Thoracic aorta (tissue), 2 donors: ENCODE measurements around the gene ERGIC1. TPM values are rescaled to one million over a fixed set of nuclear protein-coding genes. Genes with fewer than 3 reads are reported as not detected.
A peak's percentile ranks its signal among the peaks of the same experiment; 100 is the strongest.

Source experiments
- ATAC-seq: fragments of 150-250 bp; one replicate; pipeline ENCODE4 v1.8.0; 2017; ENCODE audit warnings: low read depth; ENCODE audit not compliant: insufficient number of reproducible peaks, low FRiP score
- DNase-seq: peaks from one replicate; pipeline ENCODE4 v3.0.0-alpha.2; 2020; ENCODE audit warnings: low spot score
- H3K27ac ChIP-seq, 2 donors: fragments of 200-600 bp; sonication (generic); 1 replicate in 1 of 2; 2 replicates in 1 of 2; pipeline ENCODE4 v1.5.1; 2016; ENCODE audit warnings: mild to moderate bottlenecking in 2 of 2, moderate library complexity in 2 of 2
- H3K27me3 ChIP-seq: fragments of 200-600 bp; sonication (generic); replicated peaks from 2 replicates; pipeline ENCODE4 v1.6.0; 2016; ENCODE audit warnings: mild to moderate bottlenecking; ENCODE audit not compliant: insufficient read depth
- H3K36me3 ChIP-seq: fragments of 200-600 bp; sonication (generic); one replicate; pipeline ENCODE4 v1.5.1; 2016
- H3K4me1 ChIP-seq, 2 donors: fragments of 200-600 bp; sonication (generic); 1 replicate in 1 of 2; 2 replicates in 1 of 2; pipeline versions ENCODE4 v1.5.1 to v1.6.0; 2016; ENCODE audit warnings: low read depth in 2 of 2, mild to moderate bottlenecking in 1 of 2; ENCODE audit not compliant: control insufficient read depth in 1 of 2
- H3K4me3 ChIP-seq: fragments of 200-600 bp; sonication (generic); 2 replicates; pipeline ENCODE4 v1.5.1; 2016; ENCODE audit warnings: mild to moderate bottlenecking
- H3K9me3 ChIP-seq: fragments of 200-600 bp; sonication (generic); 2 replicates; pipeline ENCODE4 v1.5.1; 2016
- CTCF ChIP-seq: fragments of 200-600 bp; sonication (generic); IDR thresholded peaks from one replicate; pipeline ENCODE4 v1.5.1; 2019; ENCODE audit warnings: antibody characterized with exemption
- total RNA-seq, 2 donors: library from RNA; depleted of rRNA; stranded (reverse); fragments of >200 nt; gene quantifications; one replicate each; pipeline versions ENCODE4 v1.1.0 to v1.2.3, GENCODE V29; 2016

ERGIC1 gene
- total RNA-seq, 2 donors from 2014 or later, result 141 to 230 TPM

- peaks cover under 1% of the 10 kb centered on the region for H3K36me3 ChIP-seq
- peaks cover 43 to 71% of the 10 kb centered on the region in 2 donors for H3K4me1 ChIP-seq
- no peak for TF ChIP-seq CTCF
- no peaks in the 10 kb centered on the region for H3K27me3 ChIP-seq
- H3K27ac ChIP-seq, result peak overlapping the region; percentile 87 to 93
- DNase-seq (no peak), ATAC-seq (no peak)
- no peaks in the 10 kb centered on the region for H3K9me3 ChIP-seq
- H3K4me3 ChIP-seq, result no peak overlapping the region
Observed at GRCh38 chr5:172909931-172910502, 76.0 kb downstream of the ERGIC1 start.

- no peaks in the 10 kb centered on the region for H3K9me3 ChIP-seq
- H3K4me3 ChIP-seq, result no peak overlapping the region
- DNase-seq (peak; percentile 43), ATAC-seq (peak; percentile 11)
- peak overlapping the region; percentile 87 to 93 for H3K27ac ChIP-seq
- H3K4me1 ChIP-seq, result peaks cover 41 to 61% of the 10 kb centered on the region in 2 donors
- TF ChIP-seq CTCF, result no peak
- peaks cover 10% of the 10 kb centered on the region for H3K36me3 ChIP-seq
- H3K27me3 ChIP-seq, result no peaks in the 10 kb centered on the region
Observed at GRCh38 chr5:172910828-172911627, 77.0 kb downstream of the ERGIC1 start.

- H3K36me3 ChIP-seq, result peaks cover 10% of the 10 kb centered on the region
Observed at GRCh38 chr5:172911628-172911880, 77.5 kb downstream of the ERGIC1 start.

GRCh38 chr5:172911976-172912375, 77.9 kb downstream of the ERGIC1 start:
- Histone ChIP-seq H3K27me3 (no peaks in the 10 kb centered on the region), H3K9me3 (no peaks in the 10 kb centered on the region), H3K27ac (peak overlapping the region; percentile 87 to 93), H3K4me3 (no peak overlapping the region), H3K4me1 (peaks cover 37 to 52% of the 10 kb centered on the region in 2 donors), H3K36me3 (peaks cover 10% of the 10 kb centered on the region)
- DNase-seq (no peak), ATAC-seq (no peak)
- TF ChIP-seq CTCF, result no peak

More at GRCh38 chr5:172911628-172911880, 77.5 kb downstream of the ERGIC1 start:
- Histone ChIP-seq H3K27ac (peak overlapping the region; percentile 87 to 93), H3K9me3 (no peaks in the 10 kb centered on the region), H3K4me3 (no peak overlapping the region), H3K27me3 (no peaks in the 10 kb centered on the region), H3K4me1 (peaks cover 37 to 56% of the 10 kb centered on the region in 2 donors)
- TF ChIP-seq CTCF, result no peak
- DNase-seq (no peak), ATAC-seq (no peak)

- peaks cover 10% of the 10 kb centered on the region for H3K36me3 ChIP-seq
- no peak for TF ChIP-seq CTCF
- peaks cover 28 to 43% of the 10 kb centered on the region in 2 donors for H3K4me1 ChIP-seq
- H3K4me3 ChIP-seq, result no peak overlapping the region
- H3K27me3 ChIP-seq, result no peaks in the 10 kb centered on the region
- DNase-seq (no peak), ATAC-seq (peak; percentile 21)
- no peaks in the 10 kb centered on the region for H3K9me3 ChIP-seq
- H3K27ac ChIP-seq, result peak overlapping the region; percentile 87 to 93
Observed at GRCh38 chr5:172913117-172913850, 79.2 kb downstream of the ERGIC1 start.
